ENCODE results near the gene TMEM231. TPM values are rescaled to one million over a fixed set of nuclear protein-coding genes. Genes with fewer than 3 reads are reported as not detected.

The TMEM231 gene
- total RNA-seq, 1 experiment from 2014 or later, result 9.0 TPM

- no peak for TF ChIP-seq POLR2AphosphoS5 (IDR thresholded peaks at IDR 0.05; ENCODE audit: low read depth, low read length)
- no peak for TF ChIP-seq SIN3A (IDR thresholded peaks at IDR 0.05; ENCODE audit: borderline replicate concordance, insufficient read depth, low read depth, low read length)
- no peak for TF ChIP-seq CTCF (IDR thresholded peaks at IDR 0.05)
- no peak for TF ChIP-seq TCF7L2 (IDR thresholded peaks at IDR 0.05; ENCODE audit: low read depth, low read length)
- TF ChIP-seq REST (IDR thresholded peaks at IDR 0.05; ENCODE audit: insufficient read depth in 1 of 2, low read depth in 2 of 2, low read length in 1 of 2), result no peak
- H3K27me3 ChIP-seq (ENCODE audit: control insufficient read depth, insufficient read depth, low read length), result no peaks in the 10 kb centered on the region
- BruUV-seq (replicated peaks), result no TSS peak
- ChIA-PET CTCF (no interaction called here), POLR2A (no interaction called here)
- no peak overlapping the region for H3K4me3 ChIP-seq (ENCODE audit: low read depth in 2 of 2, low read length in 2 of 2)
- in situ Hi-C loops (cut with HindIII; ENCODE audit: low pct_unique_long_range_greater_than_20kb, low sequenced_read_pairs) (no loop called here), intact Hi-C loops (cut with micrococcal nuclease; ENCODE audit: unreplicated experiment) (no loop called here)
- H3K27ac ChIP-seq (ENCODE audit: low read length), result no peak overlapping the region
- no peaks in the 10 kb centered on the region for H3K36me3 ChIP-seq (ENCODE audit: control insufficient read depth, insufficient read depth, low read length)
- ATAC-seq, result peak; percentile 81
- 0 out of 2 replicates have a peak, but pooled peaks cover 5% of the 10 kb centered on the region for H3K4me1 ChIP-seq (ENCODE audit: control insufficient read depth, insufficient read depth, low read length)
- H3K9me3 ChIP-seq (ENCODE audit: control insufficient read depth, insufficient read depth, low read depth, low read length), result no peaks in the 10 kb centered on the region
- DNase-seq (ENCODE audit: low read depth, low spot score), result no peak
Observed at GRCh38 chr16:75491876-75492275, 64.2 kb downstream of the TMEM231 start.

GRCh38 chr16:75488322-75488721 is 67.7 kb downstream of the TMEM231 start:
- 0 out of 2 replicates have a peak, but pooled peaks cover 5% of the 10 kb centered on the region for H3K4me1 ChIP-seq (ENCODE audit: control insufficient read depth, insufficient read depth, low read length)

More at GRCh38 chr16:75488322-75488721, 67.7 kb downstream of the TMEM231 start:
- no peak for DNase-seq (ENCODE audit: low read depth, low spot score)
- POLR2A ChIA-PET, result no interaction called here
- H3K9me3 ChIP-seq (ENCODE audit: control insufficient read depth, insufficient read depth, low read depth, low read length), result no peaks in the 10 kb centered on the region
- H3K4me3 ChIP-seq (ENCODE audit: low read depth in 2 of 2, low read length in 2 of 2), result no peak overlapping the region
- intact Hi-C loops (cut with micrococcal nuclease; ENCODE audit: unreplicated experiment) (no loop called here), in situ Hi-C loops (cut with HindIII; ENCODE audit: low pct_unique_long_range_greater_than_20kb, low sequenced_read_pairs) (no loop called here)
- no peak for ATAC-seq
- no TSS peak for BruUV-seq (replicated peaks)
- CTCF ChIA-PET, result no interaction called here
- no peaks in the 10 kb centered on the region for H3K36me3 ChIP-seq (ENCODE audit: control insufficient read depth, insufficient read depth, low read length)
- H3K27ac ChIP-seq (ENCODE audit: low read length), result no peak overlapping the region
- no peaks in the 10 kb centered on the region for H3K27me3 ChIP-seq (ENCODE audit: control insufficient read depth, insufficient read depth, low read length)
- no peak for TF ChIP-seq SIN3A (IDR thresholded peaks at IDR 0.05; ENCODE audit: borderline replicate concordance, insufficient read depth, low read depth, low read length)
- TF ChIP-seq POLR2AphosphoS5 (IDR thresholded peaks at IDR 0.05; ENCODE audit: low read depth, low read length), result no peak
- no peak for TF ChIP-seq REST (IDR thresholded peaks at IDR 0.05; ENCODE audit: insufficient read depth in 1 of 2, low read depth in 2 of 2, low read length in 1 of 2)
- TF ChIP-seq CTCF (IDR thresholded peaks at IDR 0.05), result no peak
- no peak for TF ChIP-seq TCF7L2 (IDR thresholded peaks at IDR 0.05; ENCODE audit: low read depth, low read length)

Other genes starting within 250 kb of the TMEM231 start
- gene CFDP1, start 122.7 kb downstream of the TMEM231 start, total RNA-seq (2021; ENCODE audit: unreplicated experiment), result 25.7 TPM
- 19.0 TPM for gene TMEM170A, start 91.6 kb downstream of the TMEM231 start, total RNA-seq (2021; ENCODE audit: unreplicated experiment)
- 0.05 TPM for gene CHST6, start 60.8 kb downstream of the TMEM231 start, total RNA-seq (2021; ENCODE audit: unreplicated experiment)
- 0.15 TPM for gene CHST5, start 20.1 kb downstream of the TMEM231 start, total RNA-seq (2021; ENCODE audit: unreplicated experiment)
- 56.2 TPM for gene GABARAPL2, start 10.1 kb upstream of the TMEM231 start, total RNA-seq (2021; ENCODE audit: unreplicated experiment)
- gene ADAT1, start 67.0 kb upstream of the TMEM231 start, total RNA-seq (2021; ENCODE audit: unreplicated experiment), result 46.8 TPM
- 119 TPM for gene KARS1, start 91.4 kb upstream of the TMEM231 start, total RNA-seq (2021; ENCODE audit: unreplicated experiment)
- gene TERF2IP, start 91.5 kb upstream of the TMEM231 start, total RNA-seq (2021; ENCODE audit: unreplicated experiment), result 23.3 TPM
- not detected for gene CPHXL2, start 120.8 kb upstream of the TMEM231 start, total RNA-seq (2021; ENCODE audit: unreplicated experiment)
- not detected for gene DUXB, start 145.2 kb upstream of the TMEM231 start, total RNA-seq (2021; ENCODE audit: unreplicated experiment)
- gene CPHXL, start 170.2 kb upstream of the TMEM231 start, total RNA-seq (2021; ENCODE audit: unreplicated experiment), result not detected